BLaER1 treated with 17β-estradiol and CSF1 and Interleukin-3, amounts not matched to agents 10 nM and 100 nM (cell line): Measurements from ENCODE around the gene HNRNPA3.

ENCODE experiments used
- H3K27ac ChIP-seq, 11 experiments: shearing (Covaris generic); formaldehyde crosslinking; 2 replicates each; pipeline ENCODE4 v1.8.1; 2022
- H3K27me3 ChIP-seq, 11 experiments: shearing (Covaris generic); formaldehyde crosslinking; 2 replicates each; pipeline ENCODE4 v1.8.1; 2022
- H3K36me3 ChIP-seq, 11 experiments: shearing (Covaris generic); formaldehyde crosslinking; 2 replicates each; pipeline ENCODE4 v1.8.1; 2022
- H3K4me1 ChIP-seq, 10 experiments: shearing (Covaris generic); formaldehyde crosslinking; 2 replicates each; pipeline ENCODE4 v1.8.1; 2022
- H3K4me2 ChIP-seq, 11 experiments: shearing (Covaris generic); formaldehyde crosslinking; 2 replicates each; pipeline ENCODE4 v1.8.1; 2022
- H3K4me3 ChIP-seq, 10 experiments: shearing (Covaris generic); formaldehyde crosslinking; 2 replicates each; pipeline ENCODE4 v1.8.1; 2022
- H3K9ac ChIP-seq, 11 experiments: shearing (Covaris generic); formaldehyde crosslinking; 2 replicates each; pipeline ENCODE4 v1.8.1; 2022
- H3K9me3 ChIP-seq, 11 experiments: shearing (Covaris generic); formaldehyde crosslinking; replicated peaks in 1 of 11; 2 replicates each; pipeline ENCODE4 v1.8.1; 2022
- H4K20me1 ChIP-seq, 11 experiments: shearing (Covaris generic); formaldehyde crosslinking; 2 replicates each; pipeline ENCODE4 v1.8.1; 2022
- Cebpa-rat ChIP-seq, 11 experiments: shearing (Covaris generic); IDR thresholded peaks; 2 replicates each; pipeline ENCODE4 v1.8.1; 2022

HNRNPA3 gene

GRCh38 chr2:177251165-177251542, 38.6 kb downstream of the HNRNPA3 start:
- Histone ChIP-seq H3K4me2 (peak overlapping the region in 5 of 11 experiments; percentile 57 to 98 (median 81); a peak in 7 of 22 replicates), H3K4me3 (no peak overlapping the region), H3K27ac (peak overlapping the region in 9 of 11 experiments; percentile 28 to 60 (median 51); a peak in 14 of 22 replicates), H3K9me3 (0 out of 22 replicates have a peak, but pooled peaks cover 0 to 4% (median 0%) of the 10 kb centered on the region in 11 experiments), H3K27me3 (no peaks in the 10 kb centered on the region), H4K20me1 (peaks cover 100% of the 10 kb centered on the region in 11 experiments), H3K4me1 (peaks cover 27 to 100% (median 49%) of the 10 kb centered on the region in 10 experiments), H3K9ac (peak overlapping the region in 1 of 11 experiments; percentile 36; a peak in 1 of 22 replicates), H3K36me3 (peaks cover 84 to 99% (median 91%) of the 10 kb centered on the region in 11 experiments)
- TF ChIP-seq Cebpa-rat (IDR thresholded peaks at IDR 0.05), result no peak

GRCh38 chr2:177252808-177253531, 40.4 kb downstream of the HNRNPA3 start:
- H3K36me3 ChIP-seq, result peaks cover 87 to 99% (median 94%) of the 10 kb centered on the region in 11 experiments
- H4K20me1 ChIP-seq, result peaks cover 100% of the 10 kb centered on the region in 11 experiments

GRCh38 chr2:177253704-177254103, 41.1 kb downstream of the HNRNPA3 start:
- no peak overlapping the region for H3K27ac ChIP-seq
- H3K4me2 ChIP-seq, result peak overlapping the region in 8 of 11 experiments; percentile 5 to 98 (median 62); a peak in 15 of 22 replicates
- peaks cover 0 to 17% (median 11%) of the 10 kb centered on the region in 11 experiments; a peak in 19 of 22 replicates for H3K9me3 ChIP-seq
- peaks cover 32 to 100% (median 62%) of the 10 kb centered on the region in 10 experiments for H3K4me1 ChIP-seq
- H3K9ac ChIP-seq, result no peak overlapping the region
- peaks cover 98 to 100% (median 100%) of the 10 kb centered on the region in 11 experiments for H4K20me1 ChIP-seq
- H3K27me3 ChIP-seq, result no peaks in the 10 kb centered on the region
- TF ChIP-seq Cebpa-rat (IDR thresholded peaks at IDR 0.05), result no peak
- H3K4me3 ChIP-seq, result no peak overlapping the region
- H3K36me3 ChIP-seq, result peaks cover 86 to 99% (median 94%) of the 10 kb centered on the region in 11 experiments

More at GRCh38 chr2:177252808-177253531, 40.4 kb downstream of the HNRNPA3 start:
- Histone ChIP-seq H3K4me1 (peaks cover 32 to 100% (median 62%) of the 10 kb centered on the region in 10 experiments), H3K4me3 (peak overlapping the region in 2 of 10 experiments; percentile 19 to 21; a peak in 1 of 20 replicates), H3K27me3 (no peaks in the 10 kb centered on the region), H3K27ac (peak overlapping the region in 10 of 11 experiments; percentile 9 to 63 (median 48); a peak in 18 of 22 replicates), H3K9me3 (peaks cover 0 to 10% (median 4%) of the 10 kb centered on the region in 11 experiments; a peak in 16 of 22 replicates), H3K9ac (peak overlapping the region in 3 of 11 experiments; percentile 19 to 26 (median 20); a peak in 3 of 22 replicates), H3K4me2 (peak overlapping the region; percentile 28 to 98 (median 61); a peak in 21 of 22 replicates)
- peak in 1 of 11 experiments; percentile 31; a peak in 1 of 22 replicates for TF ChIP-seq Cebpa-rat (IDR thresholded peaks at IDR 0.05)

- H3K9ac ChIP-seq, result peak overlapping the region in 1 of 11 experiments; percentile 54; a peak in 2 of 22 replicates
- H4K20me1 ChIP-seq, result peaks cover 98 to 100% (median 100%) of the 10 kb centered on the region in 11 experiments
- no peaks in the 10 kb centered on the region for H3K27me3 ChIP-seq
- peaks cover 32 to 100% (median 62%) of the 10 kb centered on the region in 10 experiments for H3K4me1 ChIP-seq
- peaks cover 0 to 26% (median 20%) of the 10 kb centered on the region in 11 experiments; a peak in 19 of 22 replicates for H3K9me3 ChIP-seq
- H3K4me2 ChIP-seq, result peak overlapping the region in 9 of 11 experiments; percentile 5 to 98 (median 49); a peak in 17 of 22 replicates
- peak overlapping the region in 2 of 11 experiments; percentile 3 to 5; a peak in 2 of 22 replicates for H3K27ac ChIP-seq
- peaks cover 85 to 99% (median 95%) of the 10 kb centered on the region in 11 experiments for H3K36me3 ChIP-seq
- H3K4me3 ChIP-seq, result no peak overlapping the region
- TF ChIP-seq Cebpa-rat (IDR thresholded peaks at IDR 0.05), result no peak
Observed at GRCh38 chr2:177254433-177255226, 42.0 kb downstream of the HNRNPA3 start.

GRCh38 chr2:177255227-177255601, 42.6 kb downstream of the HNRNPA3 start:
- H3K4me1 ChIP-seq, result peaks cover 35 to 100% (median 64%) of the 10 kb centered on the region in 10 experiments
- peaks cover 79 to 99% (median 94%) of the 10 kb centered on the region in 11 experiments for H3K36me3 ChIP-seq
- no peaks in the 10 kb centered on the region for H3K27me3 ChIP-seq
- peaks cover 98 to 100% (median 100%) of the 10 kb centered on the region in 11 experiments for H4K20me1 ChIP-seq
- peak overlapping the region in 2 of 11 experiments; percentile 3 to 5; a peak in 2 of 22 replicates for H3K27ac ChIP-seq
- H3K9ac ChIP-seq, result peak overlapping the region in 1 of 11 experiments; percentile 54; a peak in 2 of 22 replicates
- TF ChIP-seq Cebpa-rat (IDR thresholded peaks at IDR 0.05), result no peak
- H3K4me3 ChIP-seq, result no peak overlapping the region
- peak overlapping the region in 9 of 11 experiments; percentile 5 to 98 (median 49); a peak in 14 of 22 replicates for H3K4me2 ChIP-seq
- H3K9me3 ChIP-seq, result peaks cover 0 to 32% (median 24%) of the 10 kb centered on the region in 11 experiments; a peak in 19 of 22 replicates

- H3K27me3 ChIP-seq, result no peaks in the 10 kb centered on the region
- no peak overlapping the region; a peak in 2 of 22 replicates for H3K27ac ChIP-seq
- peaks cover 43 to 100% (median 72%) of the 10 kb centered on the region in 10 experiments for H3K4me1 ChIP-seq
- H3K4me2 ChIP-seq, result peak overlapping the region in 6 of 11 experiments; percentile 5 to 98 (median 54); a peak in 11 of 22 replicates
- no peak for TF ChIP-seq Cebpa-rat (IDR thresholded peaks at IDR 0.05)
- peaks cover 98 to 100% (median 100%) of the 10 kb centered on the region in 11 experiments for H4K20me1 ChIP-seq
- H3K36me3 ChIP-seq, result peaks cover 71 to 99% (median 93%) of the 10 kb centered on the region in 11 experiments
- H3K9me3 ChIP-seq, result peaks cover 0 to 34% (median 25%) of the 10 kb centered on the region in 11 experiments; a peak in 19 of 22 replicates
- peak overlapping the region in 1 of 11 experiments; percentile 54; a peak in 1 of 22 replicates for H3K9ac ChIP-seq
- H3K4me3 ChIP-seq, result no peak overlapping the region
Observed at GRCh38 chr2:177256026-177256425, 43.4 kb downstream of the HNRNPA3 start.

- Histone ChIP-seq H3K4me2 (peak overlapping the region in 7 of 11 experiments; percentile 1 to 98 (median 21); a peak in 10 of 22 replicates), H3K4me1 (peaks cover 49 to 99% (median 77%) of the 10 kb centered on the region in 10 experiments)
Observed at GRCh38 chr2:177256695-177257094, 44.1 kb downstream of the HNRNPA3 start.

More at GRCh38 chr2:177256695-177257094, 44.1 kb downstream of the HNRNPA3 start:
- Histone ChIP-seq H3K27ac (peak overlapping the region in 2 of 11 experiments; percentile 1 to 24; a peak in 1 of 22 replicates), H3K9ac (peak overlapping the region in 1 of 11 experiments; percentile 54; a peak in 1 of 22 replicates), H4K20me1 (peaks cover 98 to 100% (median 100%) of the 10 kb centered on the region in 11 experiments), H3K4me3 (no peak overlapping the region), H3K9me3 (peaks cover 0 to 34% (median 25%) of the 10 kb centered on the region in 11 experiments; a peak in 19 of 22 replicates), H3K27me3 (no peaks in the 10 kb centered on the region), H3K36me3 (peaks cover 64 to 99% (median 92%) of the 10 kb centered on the region in 11 experiments)
- no peak for TF ChIP-seq Cebpa-rat (IDR thresholded peaks at IDR 0.05)
